Loucy (cell line): ENCODE measurements around the gene KANTR.

ENCODE experiments used
- EZH2phosphoT487 ChIP-seq: fragments of 200-600 bp; IDR thresholded peaks from 2 replicates; pipeline ENCODE4 v1.6.1; 2018; ENCODE audit warnings: antibody characterized with exemption, mild to moderate bottlenecking, moderate library complexity, borderline replicate concordance
- TF ChIP-seq, protein P1 (sequence below): fragments of 200-600 bp; sonication (generic); conservative IDR thresholded peaks from 2 replicates; pipeline ENCODE4 v1.5.1; 2014; ENCODE audit warnings: mild to moderate bottlenecking, antibody characterized with exemption, low read length

DNA sequence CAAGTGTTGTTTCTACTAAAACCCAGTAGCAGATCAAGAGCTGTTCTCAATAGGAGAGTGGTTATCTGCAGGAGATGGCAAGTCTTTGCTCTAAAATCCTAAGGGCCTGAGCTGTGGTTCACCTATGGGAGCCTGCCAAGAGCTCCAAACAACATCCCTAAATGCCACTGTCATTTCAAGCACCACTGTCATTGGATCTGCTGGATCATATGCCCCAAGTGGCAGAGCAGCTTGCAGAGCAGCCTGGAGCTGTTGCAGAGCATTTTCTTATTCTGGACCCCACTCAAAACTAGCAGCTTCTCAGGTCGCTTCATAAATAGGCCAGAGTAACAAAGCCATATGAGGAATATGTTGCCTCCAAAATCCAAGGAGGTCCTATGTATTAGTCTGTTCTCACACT lies 59.6 kb downstream of the KANTR start:
- TF ChIP-seq, protein P1, sequence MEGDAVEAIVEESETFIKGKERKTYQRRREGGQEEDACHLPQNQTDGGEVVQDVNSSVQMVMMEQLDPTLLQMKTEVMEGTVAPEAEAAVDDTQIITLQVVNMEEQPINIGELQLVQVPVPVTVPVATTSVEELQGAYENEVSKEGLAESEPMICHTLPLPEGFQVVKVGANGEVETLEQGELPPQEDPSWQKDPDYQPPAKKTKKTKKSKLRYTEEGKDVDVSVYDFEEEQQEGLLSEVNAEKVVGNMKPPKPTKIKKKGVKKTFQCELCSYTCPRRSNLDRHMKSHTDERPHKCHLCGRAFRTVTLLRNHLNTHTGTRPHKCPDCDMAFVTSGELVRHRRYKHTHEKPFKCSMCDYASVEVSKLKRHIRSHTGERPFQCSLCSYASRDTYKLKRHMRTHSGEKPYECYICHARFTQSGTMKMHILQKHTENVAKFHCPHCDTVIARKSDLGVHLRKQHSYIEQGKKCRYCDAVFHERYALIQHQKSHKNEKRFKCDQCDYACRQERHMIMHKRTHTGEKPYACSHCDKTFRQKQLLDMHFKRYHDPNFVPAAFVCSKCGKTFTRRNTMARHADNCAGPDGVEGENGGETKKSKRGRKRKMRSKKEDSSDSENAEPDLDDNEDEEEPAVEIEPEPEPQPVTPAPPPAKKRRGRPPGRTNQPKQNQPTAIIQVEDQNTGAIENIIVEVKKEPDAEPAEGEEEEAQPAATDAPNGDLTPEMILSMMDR: no peak
- TF ChIP-seq EZH2phosphoT487: no peak
